ENCODE data around the gene DNAJC28.

GRCh38 chr21:33518899-33519298 is 27.4 kb upstream of the DNAJC28 start:
- TF ChIP-seq POLR2AphosphoS5 (IDR thresholded peaks at IDR 0.05; ENCODE audit: low read depth, low read length) (no peak), POLR2A (IDR thresholded peaks at IDR 0.05; ENCODE audit: low read depth, low read length) (no peak), TAF1 (IDR thresholded peaks at IDR 0.05; ENCODE audit: borderline replicate concordance, low read depth, low read length) (no peak)
